Neural progenitor cell (in vitro differentiated cells): ENCODE data around the gene PTPRT.

Experiments used
- EZH2 ChIP-seq: fragments of 200-600 bp; sonication (generic); IDR thresholded peaks from 2 replicates; pipeline ENCODE4 v1.6.1; 2017; ENCODE audit warnings: antibody characterized with exemption, mild to moderate bottlenecking, moderate library complexity
- EZH2phosphoT487 ChIP-seq: fragments of 200-600 bp; sonication (generic); IDR thresholded peaks from 2 replicates; pipeline ENCODE4 v1.6.1; 2017; ENCODE audit warnings: antibody characterized with exemption
- TF ChIP-seq, protein P1 (sequence below): fragments of 200-600 bp; sonication (generic); IDR thresholded peaks from 2 replicates; pipeline ENCODE4 v1.5.1; 2017; ENCODE audit warnings: antibody characterized with exemption, mild to moderate bottlenecking

- TF ChIP-seq EZH2 = no peak
- TF ChIP-seq, protein P1, sequence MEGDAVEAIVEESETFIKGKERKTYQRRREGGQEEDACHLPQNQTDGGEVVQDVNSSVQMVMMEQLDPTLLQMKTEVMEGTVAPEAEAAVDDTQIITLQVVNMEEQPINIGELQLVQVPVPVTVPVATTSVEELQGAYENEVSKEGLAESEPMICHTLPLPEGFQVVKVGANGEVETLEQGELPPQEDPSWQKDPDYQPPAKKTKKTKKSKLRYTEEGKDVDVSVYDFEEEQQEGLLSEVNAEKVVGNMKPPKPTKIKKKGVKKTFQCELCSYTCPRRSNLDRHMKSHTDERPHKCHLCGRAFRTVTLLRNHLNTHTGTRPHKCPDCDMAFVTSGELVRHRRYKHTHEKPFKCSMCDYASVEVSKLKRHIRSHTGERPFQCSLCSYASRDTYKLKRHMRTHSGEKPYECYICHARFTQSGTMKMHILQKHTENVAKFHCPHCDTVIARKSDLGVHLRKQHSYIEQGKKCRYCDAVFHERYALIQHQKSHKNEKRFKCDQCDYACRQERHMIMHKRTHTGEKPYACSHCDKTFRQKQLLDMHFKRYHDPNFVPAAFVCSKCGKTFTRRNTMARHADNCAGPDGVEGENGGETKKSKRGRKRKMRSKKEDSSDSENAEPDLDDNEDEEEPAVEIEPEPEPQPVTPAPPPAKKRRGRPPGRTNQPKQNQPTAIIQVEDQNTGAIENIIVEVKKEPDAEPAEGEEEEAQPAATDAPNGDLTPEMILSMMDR = no peak
- no peak for TF ChIP-seq EZH2phosphoT487
Measured at GRCh38 chr20:42986143-42986773, 203.4 kb downstream of the PTPRT start.
